Measurements from ENCODE around the gene NME9.

Gene NME9

DNA sequence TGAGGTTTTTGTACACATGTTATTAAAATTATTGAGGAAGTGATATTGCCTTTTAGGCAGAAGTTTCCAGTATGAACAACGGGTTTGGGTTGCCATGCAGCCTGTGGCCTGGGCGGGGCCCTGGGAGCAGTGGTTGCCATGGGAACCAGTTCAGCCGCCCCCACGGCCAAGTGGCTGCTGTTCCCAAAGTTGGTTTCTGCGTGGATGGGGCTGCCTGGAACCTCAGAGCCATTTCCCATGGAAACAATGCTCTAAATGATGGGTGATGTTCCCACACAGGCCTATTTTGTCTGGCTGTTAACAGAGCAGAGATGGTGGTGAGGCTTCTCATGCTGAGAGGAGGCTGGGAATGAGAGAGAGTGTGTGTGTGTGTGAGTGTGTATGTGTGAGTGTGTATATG, 38.3 kb upstream of the NME9 start:
- TF ChIP-seq, protein P1, sequence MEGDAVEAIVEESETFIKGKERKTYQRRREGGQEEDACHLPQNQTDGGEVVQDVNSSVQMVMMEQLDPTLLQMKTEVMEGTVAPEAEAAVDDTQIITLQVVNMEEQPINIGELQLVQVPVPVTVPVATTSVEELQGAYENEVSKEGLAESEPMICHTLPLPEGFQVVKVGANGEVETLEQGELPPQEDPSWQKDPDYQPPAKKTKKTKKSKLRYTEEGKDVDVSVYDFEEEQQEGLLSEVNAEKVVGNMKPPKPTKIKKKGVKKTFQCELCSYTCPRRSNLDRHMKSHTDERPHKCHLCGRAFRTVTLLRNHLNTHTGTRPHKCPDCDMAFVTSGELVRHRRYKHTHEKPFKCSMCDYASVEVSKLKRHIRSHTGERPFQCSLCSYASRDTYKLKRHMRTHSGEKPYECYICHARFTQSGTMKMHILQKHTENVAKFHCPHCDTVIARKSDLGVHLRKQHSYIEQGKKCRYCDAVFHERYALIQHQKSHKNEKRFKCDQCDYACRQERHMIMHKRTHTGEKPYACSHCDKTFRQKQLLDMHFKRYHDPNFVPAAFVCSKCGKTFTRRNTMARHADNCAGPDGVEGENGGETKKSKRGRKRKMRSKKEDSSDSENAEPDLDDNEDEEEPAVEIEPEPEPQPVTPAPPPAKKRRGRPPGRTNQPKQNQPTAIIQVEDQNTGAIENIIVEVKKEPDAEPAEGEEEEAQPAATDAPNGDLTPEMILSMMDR (IDR thresholded peaks at IDR 0.05; ENCODE audit: low read depth, low read length), result no peak
- H3K4me3 ChIP-seq (ENCODE audit: low read depth, low read length), result no peak overlapping the region

DNA sequence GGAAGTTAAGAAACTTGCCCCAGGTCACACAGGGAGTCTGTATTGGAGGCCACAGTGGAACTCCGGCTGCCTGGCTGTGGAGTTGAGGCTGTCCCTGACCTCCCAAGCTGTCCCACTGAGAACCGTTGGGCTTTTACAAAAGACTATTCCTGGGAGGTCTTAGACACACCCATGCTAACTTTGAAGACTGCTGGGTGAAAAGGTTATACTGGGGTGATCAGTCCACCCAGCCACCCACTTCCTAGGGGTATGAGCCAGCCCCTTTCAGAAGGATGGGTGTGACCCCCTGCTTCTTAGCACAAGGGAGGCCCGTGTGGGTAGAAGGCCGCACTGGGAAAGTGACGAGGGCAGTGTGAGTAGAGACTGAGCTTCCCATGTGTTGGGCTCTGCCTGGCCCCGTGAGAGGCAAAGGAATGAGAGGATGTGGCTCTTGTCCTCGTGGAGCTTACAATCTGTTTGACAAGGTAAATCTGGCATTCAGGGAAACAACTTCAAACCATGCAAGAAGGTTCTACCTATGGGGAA, 37.7 kb upstream of the NME9 start:
- H3K4me3 ChIP-seq (ENCODE audit: low read depth, low read length), result no peak overlapping the region
- TF ChIP-seq, protein P1 (IDR thresholded peaks at IDR 0.05; ENCODE audit: low read depth, low read length), result no peak

DNA sequence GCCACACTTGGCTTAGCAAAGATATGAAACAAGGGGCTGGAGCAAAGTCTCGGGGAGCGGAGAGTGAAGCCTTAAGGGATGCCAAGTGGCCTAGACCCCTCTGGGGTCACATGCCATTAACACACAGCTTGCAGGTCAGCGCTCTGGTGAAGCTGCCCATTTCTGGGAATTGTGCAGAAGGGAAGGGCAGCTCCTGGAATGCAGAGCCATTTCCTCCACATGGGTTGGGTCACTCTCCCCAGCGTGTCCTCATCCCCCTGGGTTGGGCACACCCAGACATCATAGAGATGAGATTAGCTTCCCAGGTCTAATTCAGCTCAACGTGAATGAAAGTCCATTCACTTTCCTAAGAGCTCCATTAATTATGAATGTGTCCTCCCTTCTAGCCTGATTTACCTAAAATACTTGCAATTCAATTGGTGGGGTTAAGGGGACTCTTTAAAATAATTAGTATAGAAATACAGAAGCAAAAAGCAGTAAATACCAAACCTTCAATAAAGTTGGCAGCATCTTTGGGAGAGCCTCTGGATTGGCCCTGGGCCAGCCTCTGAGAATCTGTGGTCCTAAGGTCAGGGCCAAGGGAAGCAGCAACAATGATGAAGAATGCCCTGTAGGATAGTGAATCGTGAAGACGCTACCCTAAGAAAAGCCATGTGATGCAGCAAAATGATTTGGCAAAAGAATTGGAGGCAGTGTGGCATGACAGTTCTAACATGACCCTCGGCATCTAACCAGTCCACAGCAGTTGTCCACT, 36.5 kb upstream of the NME9 start:
- TF ChIP-seq, protein P1 (IDR thresholded peaks at IDR 0.05; ENCODE audit: low read depth, low read length), result no peak
- H3K4me3 ChIP-seq (ENCODE audit: low read depth, low read length), result no peak overlapping the region

DNA sequence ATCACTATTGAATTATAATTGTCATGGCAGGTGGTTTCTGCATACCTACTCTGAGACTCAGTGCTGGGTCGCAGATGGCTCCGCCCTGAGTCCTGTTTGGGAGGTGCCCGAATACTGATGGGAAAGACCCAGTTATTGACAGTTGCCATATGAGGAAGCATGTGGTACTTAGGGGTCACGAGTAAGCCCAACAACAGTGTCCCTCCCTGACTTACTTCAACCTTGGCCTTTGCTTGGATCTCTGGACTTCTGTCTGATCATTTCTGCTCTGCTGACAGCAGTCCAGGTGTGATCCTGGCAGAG, 35.6 kb upstream of the NME9 start:
- TF ChIP-seq, protein P1 (IDR thresholded peaks at IDR 0.05; ENCODE audit: low read depth, low read length), result no peak

DNA sequence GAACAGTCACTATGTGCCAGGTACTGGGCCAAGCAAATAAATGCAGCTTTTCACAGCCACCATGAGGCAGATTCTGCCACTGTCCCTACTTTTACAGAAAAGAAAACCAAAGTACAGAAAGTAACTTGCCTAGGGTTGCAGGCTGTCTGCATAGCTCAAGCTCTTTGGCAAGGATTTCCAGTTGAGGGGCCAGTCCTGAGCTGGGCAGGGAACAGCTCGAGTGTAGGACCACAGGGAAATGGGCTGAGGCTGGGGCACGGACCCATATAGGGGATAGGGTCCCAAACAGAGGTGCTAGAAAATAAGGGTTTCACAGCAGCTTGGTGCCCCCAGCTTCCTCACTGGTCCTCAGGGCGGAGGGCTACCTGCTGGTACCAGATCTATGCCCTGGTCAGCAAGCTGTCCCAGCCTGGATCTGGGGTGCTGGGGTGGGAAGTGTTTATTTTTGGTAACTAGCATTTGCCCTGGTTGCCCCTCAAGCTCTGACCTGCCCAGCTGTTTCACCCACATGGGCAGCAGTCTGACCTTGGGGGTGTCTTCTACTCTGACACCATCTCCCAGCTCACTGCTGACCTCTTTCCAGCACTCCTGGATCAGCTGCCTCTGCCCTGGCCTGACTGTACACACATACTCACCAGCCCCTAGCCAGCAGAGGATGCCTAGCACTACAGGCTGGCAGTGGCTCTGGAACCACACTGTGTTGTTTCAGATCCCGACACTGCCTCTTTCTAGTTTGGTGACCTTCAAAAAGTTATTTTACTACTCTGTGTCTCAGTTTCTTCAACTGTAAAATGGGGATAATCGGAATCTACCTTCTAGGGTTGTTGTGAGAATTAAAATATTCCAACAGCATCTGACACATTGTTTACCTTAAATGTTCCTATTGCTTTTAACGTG, 35.0 kb upstream of the NME9 start:
- no peak overlapping the region for H3K4me3 ChIP-seq (ENCODE audit: low read depth, low read length)
- TF ChIP-seq, protein P1 (IDR thresholded peaks at IDR 0.05; ENCODE audit: low read depth, low read length), result no peak

More for the DNA sequence above, 35.6 kb upstream of the NME9 start:
- no peak overlapping the region for H3K4me3 ChIP-seq (ENCODE audit: low read depth, low read length)

DNA sequence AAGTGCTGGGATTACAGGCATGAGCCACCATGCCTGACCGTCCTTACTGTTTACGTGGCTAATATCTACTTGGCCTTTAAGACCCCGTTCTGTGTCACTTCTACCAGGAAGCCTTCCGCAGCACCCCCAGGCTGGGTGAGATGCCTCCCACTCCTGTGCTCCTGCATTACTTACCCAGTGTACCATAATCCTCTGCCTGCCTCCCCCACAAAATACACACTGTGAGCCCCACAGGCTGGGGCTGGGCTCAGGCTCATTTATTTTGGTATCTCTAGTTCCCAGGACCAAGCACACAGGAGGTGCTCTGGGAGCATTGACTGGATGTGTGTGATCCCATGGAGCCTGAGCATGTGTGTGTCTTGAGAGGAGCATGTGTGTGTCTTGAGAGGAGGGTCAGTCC, 33.7 kb upstream of the NME9 start:
- TF ChIP-seq, protein P1 (IDR thresholded peaks at IDR 0.05; ENCODE audit: low read depth, low read length), result no peak
- no peak overlapping the region for H3K4me3 ChIP-seq (ENCODE audit: low read depth, low read length)

DNA sequence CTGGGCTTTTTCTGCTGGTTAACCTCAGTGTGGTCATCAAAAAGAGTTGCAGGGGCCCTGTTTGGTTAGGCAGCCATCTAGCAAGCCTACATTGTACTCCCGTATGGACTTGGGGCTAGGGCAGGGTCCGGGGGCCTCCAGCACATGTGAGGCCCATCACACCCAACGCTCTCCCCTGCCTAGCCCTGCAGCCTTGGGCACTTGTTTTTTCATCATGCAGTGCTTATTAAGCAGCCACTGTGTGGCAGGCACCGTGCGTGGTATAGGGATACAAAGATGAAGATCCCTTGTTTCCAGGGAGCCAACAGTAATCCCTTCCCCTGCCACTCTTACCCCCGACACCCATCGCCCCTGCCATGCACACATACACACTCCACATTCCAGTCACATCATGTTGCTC, 32.9 kb upstream of the NME9 start:
- TF ChIP-seq, protein P1 (IDR thresholded peaks at IDR 0.05; ENCODE audit: low read depth, low read length), result no peak
- H3K4me3 ChIP-seq (ENCODE audit: low read depth, low read length), result no peak overlapping the region
